Stimulated activated CD4-positive, alpha-beta T cell treated with anti-CD3 and anti-CD28 coated beads, Interleukin-4, amount 100 ng/mL, for 1 hour (primary cell): ENCODE measurements around the gene CXorf66.
"Not testable (repeated sequence)": the region's sequence is repeated elsewhere in the genome, so short reads cannot be mapped to it uniquely, and the experiment has no call there.

Experiments used
- DNase-seq: peaks from one replicate; pipeline ENCODE4 v3.0.0-alpha.2; 2020

Gene CXorf66, protein sequence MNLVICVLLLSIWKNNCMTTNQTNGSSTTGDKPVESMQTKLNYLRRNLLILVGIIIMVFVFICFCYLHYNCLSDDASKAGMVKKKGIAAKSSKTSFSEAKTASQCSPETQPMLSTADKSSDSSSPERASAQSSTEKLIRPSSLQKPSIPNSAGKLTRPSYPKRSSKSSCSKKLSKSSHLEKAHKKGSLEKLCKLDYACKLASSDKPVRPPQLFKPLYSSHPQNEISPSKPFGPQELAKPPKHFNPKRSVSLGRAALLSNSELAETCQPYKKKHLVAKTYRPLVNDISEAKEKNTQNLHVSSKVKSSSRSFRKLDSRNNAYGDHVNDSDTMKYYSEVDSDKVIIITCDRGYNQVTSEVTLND

DNA sequence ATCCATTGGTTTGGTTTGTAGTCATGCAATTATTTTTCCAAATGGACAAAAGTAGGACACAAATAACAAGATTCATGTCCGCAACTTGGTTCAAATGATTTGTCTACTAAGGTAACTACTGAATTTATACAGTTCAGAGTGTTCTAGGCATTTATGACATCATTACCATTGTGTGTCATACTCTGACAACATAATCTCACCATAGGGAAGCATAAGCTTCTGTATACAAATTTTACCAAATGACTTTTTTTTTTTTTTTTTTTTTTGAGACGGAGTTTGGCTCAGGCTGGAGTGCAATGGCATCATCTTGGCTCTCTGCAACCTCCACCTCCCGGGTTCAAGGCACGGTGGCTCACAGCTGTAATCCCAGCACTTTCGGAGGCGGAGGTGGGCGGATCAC, at the start of gene CXorf66:
Gene CXorf66 (minus strand): TSS at position 101 of the 400 bp plus-strand sequence. CDS start 25 bp downstream, at position 76.
- DNase-seq = no peak

- no peak for DNase-seq
Observed at GRCh38 chrX:139982856-139983255, 17.5 kb upstream of the CXorf66 start.

DNA sequence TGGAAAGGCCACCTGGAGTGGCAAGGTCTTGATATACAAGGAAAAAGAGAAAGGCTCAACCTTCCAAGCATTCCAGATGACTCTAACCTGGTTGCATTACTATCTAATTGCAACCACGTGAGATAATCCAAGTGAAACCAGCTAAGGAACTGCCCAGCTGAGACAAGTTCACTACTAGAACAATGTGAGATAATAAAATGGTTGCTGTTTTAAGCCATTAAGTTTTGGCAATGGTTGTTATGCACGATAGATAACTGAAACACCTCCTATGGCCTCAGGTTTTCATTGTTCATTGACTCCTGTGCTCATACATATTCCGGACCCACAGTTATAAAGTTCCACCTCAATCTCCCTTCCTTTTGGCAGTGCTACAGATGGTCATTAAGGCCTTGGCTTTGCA, 9.2 kb upstream of the CXorf66 start:
- DNase-seq = no peak

- DNase-seq = no peak
Observed at GRCh38 chrX:139972629-139973624, 7.6 kb upstream of the CXorf66 start.

- no peak for DNase-seq
Observed at GRCh38 chrX:139972113-139972512, 6.8 kb upstream of the CXorf66 start.

DNA sequence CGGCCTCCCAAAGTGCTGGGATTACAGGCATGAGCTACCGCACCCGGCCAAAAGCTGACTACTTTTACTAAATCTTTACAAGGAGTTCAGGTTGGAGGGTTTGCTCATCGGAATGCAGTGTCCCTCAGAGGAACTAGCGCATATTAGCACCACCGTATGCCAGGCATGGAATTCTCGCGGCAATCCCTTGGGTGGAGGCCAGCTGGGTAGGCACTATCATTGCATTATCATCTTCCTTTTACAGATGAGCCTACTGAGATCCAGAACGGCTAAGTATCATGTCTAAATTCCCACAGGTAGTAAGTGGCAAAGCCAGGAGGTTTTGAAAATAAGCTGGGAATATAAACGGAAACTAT, 6.1 kb upstream of the CXorf66 start:
- no peak for DNase-seq

DNA sequence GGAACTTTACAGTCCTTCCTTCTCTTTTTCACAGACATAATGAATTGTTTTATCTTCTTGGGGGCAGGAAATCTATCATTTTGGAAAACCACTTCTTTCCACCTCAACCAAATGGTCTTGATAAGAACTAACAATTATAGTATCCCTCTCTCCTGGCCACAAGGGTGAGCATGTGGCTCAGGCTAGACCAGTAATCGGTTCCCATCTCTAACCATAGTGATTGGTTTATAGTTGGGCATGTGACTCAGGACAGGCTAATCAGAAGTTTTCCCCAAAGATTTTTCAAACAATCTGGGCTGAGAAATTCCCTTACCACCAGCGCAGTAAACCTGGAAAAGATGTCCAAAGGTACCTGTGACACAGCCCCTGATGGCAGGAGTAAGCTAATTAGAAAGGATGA, 4.0 kb upstream of the CXorf66 start:
- DNase-seq = no peak

GRCh38 chrX:139967750-139968149, 2.4 kb upstream of the CXorf66 start:
- DNase-seq = no peak

DNA sequence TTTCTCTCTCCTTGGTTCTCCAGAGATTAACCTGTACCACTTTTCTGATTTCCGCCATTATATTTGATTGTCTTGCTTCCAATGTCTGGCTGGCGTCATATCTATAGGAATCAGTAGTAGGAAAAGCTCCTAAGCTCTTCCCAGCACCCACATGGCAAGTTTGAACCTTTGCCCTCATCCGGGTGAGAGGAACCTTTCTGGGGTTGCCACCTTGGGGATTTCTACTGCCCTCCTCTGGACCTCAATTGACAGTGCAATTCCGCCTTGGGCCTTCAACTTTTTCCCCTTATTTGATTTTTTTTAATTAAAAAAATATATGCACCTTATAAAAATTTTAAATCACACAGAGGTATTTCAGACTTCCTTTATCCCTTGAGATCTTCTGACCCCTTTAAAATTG, 2.0 kb upstream of the CXorf66 start:
- DNase-seq = no peak

- DNase-seq = not testable (repeated sequence)
Observed at GRCh38 chrX:139966159-139966558, 838 bp upstream of the CXorf66 start.

DNA sequence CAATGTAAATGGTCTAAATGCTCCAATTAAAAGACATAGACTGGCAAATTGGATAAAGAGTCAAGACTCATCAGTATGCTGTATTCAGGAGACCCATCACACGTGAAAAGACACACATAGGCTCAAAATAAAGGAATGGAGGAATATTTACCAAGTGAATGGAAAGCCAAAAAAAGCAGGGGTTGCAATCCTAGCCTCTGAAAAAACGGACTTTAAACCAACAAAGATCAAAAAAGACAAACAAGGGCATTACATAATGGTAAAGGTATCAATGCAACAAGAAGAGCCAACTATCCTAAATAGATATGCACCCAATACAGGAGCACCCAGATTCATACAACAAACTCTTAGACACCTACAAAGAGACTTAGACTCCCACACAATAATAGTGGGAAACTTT, 4.2 kb downstream of the CXorf66 start:
- not testable (repeated sequence) for DNase-seq

GRCh38 chrX:139949703-139950102, 15.6 kb downstream of the CXorf66 start:
- DNase-seq = no peak

DNA sequence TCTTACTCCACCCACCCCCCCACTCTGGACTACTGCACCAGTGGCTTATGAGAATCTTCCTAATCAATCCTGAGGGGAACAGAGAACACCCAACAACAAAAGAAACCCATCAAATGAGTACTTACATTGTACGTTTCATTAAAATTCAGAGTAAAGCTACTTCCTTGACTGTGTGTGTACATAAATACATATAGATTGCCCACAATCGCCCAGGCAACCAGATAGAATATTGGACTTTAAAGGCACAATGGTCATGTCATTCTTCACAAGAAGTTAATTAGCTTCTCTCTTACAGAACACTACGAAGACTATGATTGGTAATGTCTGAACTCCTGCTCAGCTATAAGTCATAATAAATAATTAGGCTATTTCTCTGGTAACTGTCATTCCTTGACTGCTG, 20.2 kb downstream of the CXorf66 start:
- DNase-seq = no peak

GRCh38 chrX:139936259-139936658, 29.1 kb downstream of the CXorf66 start:
- no peak for DNase-seq

DNA sequence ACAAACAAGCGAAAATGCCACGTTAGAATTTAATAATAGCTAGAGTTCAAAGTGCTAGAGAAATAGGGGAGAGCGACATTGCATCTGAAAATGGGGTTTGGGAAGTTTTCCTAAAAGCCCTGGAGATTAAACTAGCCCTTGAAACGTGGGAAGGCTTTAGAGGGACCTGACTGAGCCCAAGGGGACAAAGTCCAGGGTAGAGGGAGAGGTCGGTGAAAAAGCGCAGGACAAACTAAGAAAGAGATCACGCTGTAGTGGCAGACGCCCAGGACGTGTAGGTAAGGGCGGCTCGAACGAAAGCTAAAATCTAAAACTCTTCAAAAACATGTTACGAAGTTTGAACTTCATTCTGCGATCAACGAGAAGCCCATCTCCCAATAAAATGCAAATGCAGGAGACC, 31.4 kb downstream of the CXorf66 start:
- DNase-seq = no peak

DNA sequence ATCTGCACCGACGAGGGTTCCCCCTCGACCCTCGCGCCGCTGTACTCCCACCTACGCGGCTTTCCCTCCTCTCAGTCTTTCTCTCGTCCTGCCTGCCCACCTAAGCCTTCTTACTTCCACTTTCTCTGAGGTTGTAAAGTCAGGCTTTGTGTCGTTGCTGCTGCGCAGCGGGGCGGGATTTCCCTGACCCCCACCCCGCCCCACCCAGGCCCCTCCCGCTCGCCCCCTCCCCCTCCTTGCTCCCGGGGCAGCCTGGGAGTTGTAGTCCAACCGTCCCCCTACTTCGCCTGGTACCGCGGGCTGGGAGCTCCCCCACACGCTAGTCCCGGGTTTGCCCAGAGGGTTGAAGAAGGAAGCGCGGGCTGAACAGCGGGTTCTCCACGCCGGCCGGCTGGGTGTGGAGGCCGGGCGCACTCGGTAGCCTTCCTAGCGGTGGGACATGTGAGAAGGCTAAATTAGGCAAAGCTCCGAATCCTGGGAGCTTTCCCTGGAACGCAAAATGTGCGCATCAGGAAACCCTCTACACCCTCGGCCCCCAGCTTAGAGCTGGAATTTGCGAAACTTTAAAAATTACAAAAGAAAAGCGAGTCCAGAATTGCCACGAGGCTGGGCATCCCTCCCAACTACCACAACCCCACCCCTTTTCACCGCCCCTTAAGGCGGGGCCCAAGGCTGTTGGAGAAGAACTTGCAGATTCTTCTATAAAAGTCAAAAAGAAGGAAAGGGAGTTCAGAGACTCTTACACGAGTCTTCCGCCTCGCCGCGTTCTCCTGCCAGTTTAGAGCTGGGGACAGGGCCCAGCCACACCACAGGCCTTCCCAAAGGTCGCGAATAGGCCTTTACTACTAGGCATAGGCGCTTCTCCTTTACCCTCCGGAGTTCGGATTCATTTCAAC, 32.2 kb downstream of the CXorf66 start, which contains the start of gene ATP11C:
Gene ATP11C (minus strand): TSS at position 153 of the 896 bp plus-strand sequence. CDS start 1,011 bp downstream, outside the sequence.
- DNase-seq = peak; percentile 80

- peak; percentile 49 for DNase-seq
Observed at GRCh38 chrX:139932073-139932900, 33.0 kb downstream of the CXorf66 start.

DNA sequence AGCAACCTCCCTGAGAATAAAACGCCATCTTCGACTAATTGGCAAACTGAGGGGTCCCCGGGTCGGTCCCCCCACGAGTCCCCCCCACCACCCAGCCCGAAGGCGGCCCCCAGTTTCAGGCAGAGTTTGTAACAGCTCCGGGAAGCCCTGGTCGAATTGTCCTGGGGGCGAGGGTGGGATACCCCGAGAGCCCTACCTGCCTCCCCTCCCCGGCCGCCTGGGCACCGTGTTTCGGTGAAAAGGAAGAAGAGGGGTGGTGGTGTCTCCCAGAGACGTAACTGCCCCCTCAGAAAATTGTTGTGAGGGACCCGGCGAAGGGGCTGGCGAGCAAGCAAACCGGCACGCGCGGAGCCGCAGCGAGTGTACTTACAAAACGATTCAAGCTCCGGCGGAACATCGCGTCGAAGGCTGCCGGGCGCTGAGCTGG, 33.7 kb downstream of the CXorf66 start:
- DNase-seq = no peak

DNA sequence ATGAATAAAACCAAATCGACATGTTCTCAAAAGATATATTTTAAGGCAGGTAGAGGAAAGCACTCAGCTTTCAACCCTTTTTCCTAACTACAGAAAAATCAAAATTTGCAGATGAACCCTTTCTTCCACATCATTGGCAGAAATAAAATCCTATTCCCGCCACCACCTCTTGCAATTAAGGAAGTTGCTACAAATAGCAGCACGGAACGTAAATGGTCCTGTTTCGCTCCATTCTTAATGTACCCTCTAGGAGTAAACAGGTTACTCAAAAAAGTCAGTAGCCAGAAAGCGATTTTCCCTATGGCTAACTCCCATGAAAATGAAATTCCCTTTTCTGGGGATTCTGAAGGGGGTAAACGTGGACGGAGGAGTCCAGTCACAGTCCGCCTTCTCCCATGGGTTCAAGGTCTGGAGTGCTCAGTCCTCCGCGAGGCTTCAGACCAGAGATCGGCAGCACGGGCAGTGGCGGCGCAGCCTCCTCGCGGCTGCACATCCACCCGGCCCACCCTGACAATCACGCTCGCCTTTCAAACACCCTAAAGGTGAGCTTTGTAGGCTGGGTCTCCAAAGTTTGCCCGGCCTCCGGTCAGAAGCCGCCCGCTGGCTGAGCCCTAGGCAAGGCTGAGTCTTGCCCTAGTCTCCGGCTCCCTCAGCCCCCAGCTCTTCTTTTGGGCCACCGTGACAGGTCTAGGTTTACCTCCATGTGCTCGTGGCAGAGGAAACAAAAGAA, 34.2 kb downstream of the CXorf66 start:
- DNase-seq = peak; percentile 10

DNA sequence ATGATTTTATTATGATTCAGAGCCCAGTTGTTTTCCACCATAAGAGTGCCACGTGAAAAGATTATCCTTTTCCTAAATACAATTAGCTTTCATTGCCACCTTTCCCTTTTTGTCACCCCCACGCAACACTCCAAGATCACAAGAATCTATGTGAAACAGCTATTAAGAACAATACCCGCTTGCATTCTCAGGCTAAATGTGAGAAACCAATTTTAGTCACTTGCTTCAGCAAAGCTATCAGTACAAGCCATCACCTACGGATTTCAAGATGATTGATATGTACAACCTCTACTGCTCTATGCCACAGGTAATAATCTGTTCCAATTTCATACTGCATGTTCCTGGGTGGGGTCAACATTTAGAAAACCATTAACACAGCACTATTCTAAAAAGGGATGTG, 34.9 kb downstream of the CXorf66 start:
- DNase-seq = no peak

DNA sequence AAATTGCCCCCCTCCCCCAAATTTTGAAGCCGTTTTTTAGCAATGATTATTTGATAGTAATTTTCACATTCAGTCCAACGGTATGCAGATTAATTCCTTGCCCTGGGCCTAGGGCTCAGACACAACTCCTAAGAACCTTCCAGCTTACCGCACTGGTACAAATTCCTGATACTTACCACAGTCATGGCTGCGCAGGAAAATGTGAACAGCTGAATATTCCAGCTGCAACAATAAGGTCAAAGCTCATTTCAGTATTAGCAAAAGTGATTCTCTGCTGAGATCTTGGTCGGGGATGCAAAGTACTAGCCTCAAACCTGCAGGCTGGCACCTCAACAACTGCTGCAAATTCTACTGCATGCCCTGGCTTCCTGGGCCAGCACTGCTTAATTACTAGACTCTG, 35.4 kb downstream of the CXorf66 start:
- DNase-seq = no peak
